Measurements from ENCODE around the gene KRTAP9-6.
"Not testable (repeated sequence)": the region's sequence is repeated elsewhere in the genome, so short reads cannot be mapped to it uniquely, and the experiment has no call there.

KRTAP9-6 gene

GRCh38 chr17:41246995-41247787 is 18.0 kb upstream of the KRTAP9-6 start:
- H3K4me1 ChIP-seq (ENCODE audit: control insufficient read depth, insufficient read depth, low read length); H3K36me3 ChIP-seq (ENCODE audit: control insufficient read depth, insufficient read depth, low read length); H3K4me3 ChIP-seq (ENCODE audit: insufficient read depth, low read depth, low read length); H3K27ac ChIP-seq (ENCODE audit: insufficient read depth, low read depth, low read length, poor library complexity, severe bottlenecking); H3K27me3 ChIP-seq (ENCODE audit: control insufficient read depth, insufficient read depth, low read length, poor library complexity, severe bottlenecking); H3K9me3 ChIP-seq (ENCODE audit: control insufficient read depth, low read length): not testable (repeated sequence)
- WGBS, 2 experiments = 85 to 95% methylated on average over 1 of the region's 2 CpGs

GRCh38 chr17:41249637-41250240 is 15.4 kb upstream of the KRTAP9-6 start, which contains the start of gene KRTAP9-4:
KRTAP9-4 (plus strand) TSS chr17:41249687; CDS start chr17:41249721, 34 bp downstream.
- not testable (repeated sequence) for H3K4me1 ChIP-seq (ENCODE audit: control insufficient read depth, insufficient read depth, low read length); H3K27ac ChIP-seq (ENCODE audit: insufficient read depth, low read depth, low read length, poor library complexity, severe bottlenecking); H3K36me3 ChIP-seq (ENCODE audit: control insufficient read depth, insufficient read depth, low read length); H3K4me3 ChIP-seq (ENCODE audit: insufficient read depth, low read depth, low read length); H3K9me3 ChIP-seq (ENCODE audit: control insufficient read depth, low read length); H3K27me3 ChIP-seq (ENCODE audit: control insufficient read depth, insufficient read depth, low read length, poor library complexity, severe bottlenecking)
- 66 to 79% methylated on average over 2 of the region's 2 CpGs for WGBS, 2 experiments

DNA sequence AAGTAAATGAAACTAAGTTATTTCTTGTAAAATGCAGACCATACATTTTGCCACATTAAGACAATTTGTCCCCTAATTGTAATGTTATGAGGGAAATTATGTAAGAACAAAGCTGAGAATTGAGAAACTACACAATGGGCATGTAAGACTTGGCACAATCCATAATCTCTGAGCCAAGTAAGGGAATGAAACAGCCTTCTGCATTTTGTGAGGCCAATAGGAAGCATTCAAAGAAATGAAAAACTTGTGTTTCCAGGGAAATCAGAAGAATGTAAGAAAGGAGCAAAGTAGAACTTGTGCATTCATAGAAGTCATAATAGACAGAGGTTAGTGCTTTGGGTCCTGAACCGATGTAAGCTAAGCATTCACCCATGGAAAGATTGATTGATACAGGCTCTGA is 13.9 kb upstream of the KRTAP9-6 start:
- 100% methylated on average over 1 of the region's 1 CpG for WGBS, 2 experiments
- H3K27me3 ChIP-seq (ENCODE audit: control insufficient read depth, insufficient read depth, low read length, poor library complexity, severe bottlenecking) = peaks cover 3% of the 10 kb centered on the region
- H3K27ac ChIP-seq (ENCODE audit: insufficient read depth, low read depth, low read length, poor library complexity, severe bottlenecking) = no peak overlapping the region

GRCh38 chr17:41254861-41255260 is 10.3 kb upstream of the KRTAP9-6 start:
- 43 to 50% methylated on average over 1 of the region's 1 CpG for WGBS, 2 experiments
- Histone ChIP-seq H3K27ac (ENCODE audit: insufficient read depth, low read depth, low read length, poor library complexity, severe bottlenecking) (no peak overlapping the region), H3K4me3 (ENCODE audit: insufficient read depth, low read depth, low read length) (no peak overlapping the region), H3K9me3 (ENCODE audit: control insufficient read depth, low read length) (no peaks in the 10 kb centered on the region), H3K36me3 (ENCODE audit: control insufficient read depth, insufficient read depth, low read length) (no peaks in the 10 kb centered on the region), H3K27me3 (ENCODE audit: control insufficient read depth, insufficient read depth, low read length, poor library complexity, severe bottlenecking) (peaks cover 3% of the 10 kb centered on the region), H3K4me1 (ENCODE audit: control insufficient read depth, insufficient read depth, low read length) (no peaks in the 10 kb centered on the region)

More for the DNA sequence above, 13.9 kb upstream of the KRTAP9-6 start:
- no peaks in the 10 kb centered on the region for H3K36me3 ChIP-seq (ENCODE audit: control insufficient read depth, insufficient read depth, low read length)
- no peaks in the 10 kb centered on the region for H3K9me3 ChIP-seq (ENCODE audit: control insufficient read depth, low read length)
- H3K4me3 ChIP-seq (ENCODE audit: insufficient read depth, low read depth, low read length) = no peak overlapping the region
- no peaks in the 10 kb centered on the region for H3K4me1 ChIP-seq (ENCODE audit: control insufficient read depth, insufficient read depth, low read length)

- not testable (repeated sequence) for H3K9me3 ChIP-seq (ENCODE audit: control insufficient read depth, low read length); H3K36me3 ChIP-seq (ENCODE audit: control insufficient read depth, insufficient read depth, low read length); H3K27me3 ChIP-seq (ENCODE audit: control insufficient read depth, insufficient read depth, low read length, poor library complexity, severe bottlenecking); H3K4me3 ChIP-seq (ENCODE audit: insufficient read depth, low read depth, low read length); H3K4me1 ChIP-seq (ENCODE audit: control insufficient read depth, insufficient read depth, low read length); H3K27ac ChIP-seq (ENCODE audit: insufficient read depth, low read depth, low read length, poor library complexity, severe bottlenecking)
- WGBS, 2 experiments = 75 to 80% methylated on average over 5 of the region's 5 CpGs
Measured at GRCh38 chr17:41255381-41256290, 9.5 kb upstream of the KRTAP9-6 start, which contains the start of gene KRTAP9-9. KRTAP9-9 (plus strand) TSS chr17:41255384.

DNA sequence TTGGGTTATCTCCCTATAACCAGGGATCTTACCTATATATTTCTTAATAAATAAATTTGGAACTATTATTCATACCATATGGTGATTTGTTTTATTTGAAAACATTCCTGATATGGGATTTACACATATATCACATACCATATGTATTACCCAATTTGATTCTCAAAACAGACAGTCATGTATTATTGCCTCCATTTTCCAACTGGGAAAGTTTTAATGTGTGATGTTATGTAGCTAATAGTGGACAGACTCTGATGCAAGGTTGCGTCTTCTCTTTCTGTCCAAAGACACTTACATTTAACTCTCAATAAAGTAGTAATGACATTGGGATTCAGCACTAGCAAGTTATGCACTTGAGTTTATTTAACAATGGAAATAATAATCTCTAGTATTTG is 8.9 kb upstream of the KRTAP9-6 start:
- Histone ChIP-seq H3K36me3 (ENCODE audit: control insufficient read depth, insufficient read depth, low read length) (no peaks in the 10 kb centered on the region), H3K4me3 (ENCODE audit: insufficient read depth, low read depth, low read length) (no peak overlapping the region), H3K4me1 (ENCODE audit: control insufficient read depth, insufficient read depth, low read length) (no peaks in the 10 kb centered on the region), H3K27ac (ENCODE audit: insufficient read depth, low read depth, low read length, poor library complexity, severe bottlenecking) (no peak overlapping the region), H3K9me3 (ENCODE audit: control insufficient read depth, low read length) (no peaks in the 10 kb centered on the region), H3K27me3 (ENCODE audit: control insufficient read depth, insufficient read depth, low read length, poor library complexity, severe bottlenecking) (peaks cover 3% of the 10 kb centered on the region)
- 92% methylated on average over 1 of the region's 1 CpG; no CpG with 5 or more reads in 1 of the 2 experiments for WGBS, 2 experiments

DNA sequence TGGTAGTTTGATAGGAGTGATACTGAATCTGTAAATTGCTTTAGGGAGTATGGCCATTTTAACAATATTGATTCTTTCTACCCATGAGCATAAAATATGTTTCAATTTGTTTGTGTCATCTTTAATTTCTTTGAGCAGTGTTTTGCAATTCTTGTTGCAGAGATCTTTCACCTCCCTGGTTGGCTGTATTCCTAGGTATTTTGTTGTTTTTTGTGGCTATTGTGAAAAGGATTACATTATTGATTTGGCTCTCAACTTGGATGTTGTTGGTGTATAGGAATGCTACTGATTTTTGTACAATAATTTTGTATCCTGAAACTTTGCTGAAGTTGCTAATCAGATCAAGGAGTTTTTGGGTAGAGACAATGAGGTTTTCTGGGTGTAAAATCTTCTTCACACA is 6.8 kb upstream of the KRTAP9-6 start:
- Histone ChIP-seq H3K36me3 (ENCODE audit: control insufficient read depth, insufficient read depth, low read length) (no peaks in the 10 kb centered on the region), H3K4me1 (ENCODE audit: control insufficient read depth, insufficient read depth, low read length) (no peaks in the 10 kb centered on the region), H3K9me3 (ENCODE audit: control insufficient read depth, low read length) (no peaks in the 10 kb centered on the region), H3K4me3 (ENCODE audit: insufficient read depth, low read depth, low read length) (no peak overlapping the region), H3K27me3 (ENCODE audit: control insufficient read depth, insufficient read depth, low read length, poor library complexity, severe bottlenecking) (no peaks in the 10 kb centered on the region), H3K27ac (ENCODE audit: insufficient read depth, low read depth, low read length, poor library complexity, severe bottlenecking) (no peak overlapping the region)

- Histone ChIP-seq H3K4me1 (ENCODE audit: control insufficient read depth, insufficient read depth, low read length) (no peaks in the 10 kb centered on the region), H3K27me3 (ENCODE audit: control insufficient read depth, insufficient read depth, low read length, poor library complexity, severe bottlenecking) (no peaks in the 10 kb centered on the region), H3K27ac (ENCODE audit: insufficient read depth, low read depth, low read length, poor library complexity, severe bottlenecking) (no peak overlapping the region), H3K4me3 (ENCODE audit: insufficient read depth, low read depth, low read length) (no peak overlapping the region), H3K36me3 (ENCODE audit: control insufficient read depth, insufficient read depth, low read length) (no peaks in the 10 kb centered on the region), H3K9me3 (ENCODE audit: control insufficient read depth, low read length) (no peaks in the 10 kb centered on the region)
- 96% methylated on average over 2 of the region's 2 CpGs for WGBS, 2 experiments
Measured at GRCh38 chr17:41263212-41263611, 2.0 kb upstream of the KRTAP9-6 start.

GRCh38 chr17:41264599-41264998 is 579 bp upstream of the KRTAP9-6 start:
- H3K27ac ChIP-seq (ENCODE audit: insufficient read depth, low read depth, low read length, poor library complexity, severe bottlenecking) = no peak overlapping the region
- 84 to 93% methylated on average over 3 of the region's 3 CpGs for WGBS, 2 experiments
- H3K4me3 ChIP-seq (ENCODE audit: insufficient read depth, low read depth, low read length) = no peak overlapping the region
- no peaks in the 10 kb centered on the region for H3K4me1 ChIP-seq (ENCODE audit: control insufficient read depth, insufficient read depth, low read length)
- no peaks in the 10 kb centered on the region for H3K36me3 ChIP-seq (ENCODE audit: control insufficient read depth, insufficient read depth, low read length)
- H3K9me3 ChIP-seq (ENCODE audit: control insufficient read depth, low read length) = no peaks in the 10 kb centered on the region
- no peaks in the 10 kb centered on the region for H3K27me3 ChIP-seq (ENCODE audit: control insufficient read depth, insufficient read depth, low read length, poor library complexity, severe bottlenecking)

- no peak overlapping the region for H3K4me3 ChIP-seq (ENCODE audit: insufficient read depth, low read depth, low read length)
- no peaks in the 10 kb centered on the region for H3K27me3 ChIP-seq (ENCODE audit: control insufficient read depth, insufficient read depth, low read length, poor library complexity, severe bottlenecking)
- WGBS, 2 experiments = 86 to 100% methylated on average over 1 to 2 of the region's 3 CpGs
Measured at GRCh38 chr17:41267711-41268110, 2.5 kb downstream of the KRTAP9-6 start.

More at GRCh38 chr17:41267711-41268110, 2.5 kb downstream of the KRTAP9-6 start:
- Histone ChIP-seq H3K36me3 (ENCODE audit: control insufficient read depth, insufficient read depth, low read length) (no peaks in the 10 kb centered on the region), H3K9me3 (ENCODE audit: control insufficient read depth, low read length) (no peaks in the 10 kb centered on the region), H3K27ac (ENCODE audit: insufficient read depth, low read depth, low read length, poor library complexity, severe bottlenecking) (no peak overlapping the region), H3K4me1 (ENCODE audit: control insufficient read depth, insufficient read depth, low read length) (no peaks in the 10 kb centered on the region)

All from ectodermal cell (in vitro differentiated cells).